Activated naive CD4-positive, alpha-beta T cell treated with anti-CD3 and anti-CD28 coated beads, Interleukin-2, amount 50 U/mL, for 16 hours (primary cell): ENCODE data around the gene ACE.

Experiments
- DNase-seq: peaks from one replicate; pipeline ENCODE4 v3.0.0-alpha.2; 2020

Gene ACE

GRCh38 chr17:63538693-63539595, 62.1 kb downstream of the ACE start:
- no peak for DNase-seq

GRCh38 chr17:63540590-63540989, 63.7 kb downstream of the ACE start:
- DNase-seq, result no peak

GRCh38 chr17:63542218-63542545, 65.3 kb downstream of the ACE start:
- no peak for DNase-seq

- DNase-seq, result no peak
Observed at GRCh38 chr17:63542942-63543821, 66.3 kb downstream of the ACE start.

GRCh38 chr17:63543822-63544420, 67.1 kb downstream of the ACE start:
- no peak for DNase-seq

- no peak for DNase-seq
Observed at GRCh38 chr17:63544467-63545301, 67.8 kb downstream of the ACE start.

GRCh38 chr17:63546308-63547082, 69.6 kb downstream of the ACE start:
- no peak for DNase-seq

GRCh38 chr17:63547083-63547523, 70.2 kb downstream of the ACE start:
- no peak for DNase-seq
